ENCODE measurements around the gene GPR132. TPM values are rescaled to one million over a fixed set of nuclear protein-coding genes. Genes with fewer than 3 reads are reported as not detected.

GPR132 gene
- total and polyA plus RNA-seq, 2 donors from 2014 or later, result 0.17 to 4.2 TPM

- H3K4me3 ChIP-seq (ENCODE audit: low read length in 3 of 3), result no peak overlapping the region
- H3K36me3 ChIP-seq (ENCODE audit: control insufficient read depth in 2 of 3, insufficient read depth in 3 of 3, low read length in 3 of 3), result no peaks in the 10 kb centered on the region
- intact Hi-C loops (cut with DNase I), result no loop called here
- DNase-seq (peak in 1 of 5 donors; percentile 47), FAIRE-seq (no peak)
- H3K27me3 ChIP-seq (ENCODE audit: control insufficient read depth, insufficient read depth, low read length), result no peaks in the 10 kb centered on the region
- H3K4me1 ChIP-seq (ENCODE audit: control insufficient read depth in 2 of 3, insufficient read depth in 2 of 3, low read depth in 1 of 3, low read length in 3 of 3), result no peaks in the 10 kb centered on the region
- no peak overlapping the region for H3K9ac ChIP-seq (ENCODE audit: low read length in 3 of 3)
- no peak for TF ChIP-seq CTCF (IDR thresholded peaks at IDR 0.05; ENCODE audit: borderline replicate concordance, extremely low read depth, insufficient read depth)
- no peak overlapping the region for H3K27ac ChIP-seq (ENCODE audit: low read depth in 2 of 2, low read length in 2 of 2)
- no peaks in the 10 kb centered on the region for H3K9me3 ChIP-seq (ENCODE audit: control insufficient read depth in 2 of 3, insufficient read depth in 1 of 3, low read length in 3 of 3)
Measured at GRCh38 chr14:105026802-105027563, 38.2 kb downstream of the GPR132 start.

GRCh38 chr14:105026033-105026785 lies 39.0 kb downstream of the GPR132 start:
- Histone ChIP-seq H3K27ac (ENCODE audit: low read depth in 2 of 2, low read length in 2 of 2) (no peak overlapping the region), H3K27me3 (ENCODE audit: control insufficient read depth, insufficient read depth, low read length) (no peaks in the 10 kb centered on the region), H3K4me3 (ENCODE audit: low read length in 3 of 3) (no peak overlapping the region), H3K9me3 (ENCODE audit: control insufficient read depth in 2 of 3, insufficient read depth in 1 of 3, low read length in 3 of 3) (no peaks in the 10 kb centered on the region), H3K4me1 (ENCODE audit: control insufficient read depth in 2 of 3, insufficient read depth in 2 of 3, low read depth in 1 of 3, low read length in 3 of 3) (peaks cover 0 to 5% (median 0%) of the 10 kb centered on the region in 3 donors), H3K9ac (ENCODE audit: low read length in 3 of 3) (no peak overlapping the region), H3K36me3 (ENCODE audit: control insufficient read depth in 2 of 3, insufficient read depth in 3 of 3, low read length in 3 of 3) (no peaks in the 10 kb centered on the region)
- FAIRE-seq, result no peak
- no peak for DNase-seq
- TF ChIP-seq CTCF (IDR thresholded peaks at IDR 0.05; ENCODE audit: borderline replicate concordance, extremely low read depth, insufficient read depth), result no peak
- intact Hi-C loops (cut with DNase I), result no loop called here

GRCh38 chr14:105025429-105025828 lies 39.8 kb downstream of the GPR132 start:
- no peak overlapping the region for H3K9ac ChIP-seq (ENCODE audit: low read length in 3 of 3)
- no peak overlapping the region for H3K4me3 ChIP-seq (ENCODE audit: low read length in 3 of 3)
- peaks cover 0 to 5% (median 0%) of the 10 kb centered on the region in 3 donors for H3K4me1 ChIP-seq (ENCODE audit: control insufficient read depth in 2 of 3, insufficient read depth in 2 of 3, low read depth in 1 of 3, low read length in 3 of 3)
- TF ChIP-seq CTCF (IDR thresholded peaks at IDR 0.05; ENCODE audit: borderline replicate concordance, extremely low read depth, insufficient read depth), result no peak
- H3K36me3 ChIP-seq (ENCODE audit: control insufficient read depth in 2 of 3, insufficient read depth in 3 of 3, low read length in 3 of 3), result no peaks in the 10 kb centered on the region
- no peaks in the 10 kb centered on the region for H3K27me3 ChIP-seq (ENCODE audit: control insufficient read depth, insufficient read depth, low read length)
- H3K27ac ChIP-seq (ENCODE audit: low read depth in 2 of 2, low read length in 2 of 2), result no peak overlapping the region
- no peaks in the 10 kb centered on the region for H3K9me3 ChIP-seq (ENCODE audit: control insufficient read depth in 2 of 3, insufficient read depth in 1 of 3, low read length in 3 of 3)
- FAIRE-seq (no peak), DNase-seq (no peak)
- intact Hi-C loops (cut with DNase I), result no loop called here
